Liver (tissue), 9 donors: ENCODE measurements around the gene DYNLT1. TPM values are rescaled to one million over a fixed set of nuclear protein-coding genes. Genes with fewer than 3 reads are reported as not detected.
A peak's percentile ranks its signal among the peaks of the same experiment; 100 is the strongest.

ENCODE experiments used
- DNase-seq: peaks from one replicate; pipeline ENCODE4 v3.0.0-alpha.2; 2017; ENCODE audit warnings: low spot score
- H3K27ac ChIP-seq, 2 donors: one replicate each; pipeline ENCODE4 v1.7.0; 2013; ENCODE audit warnings: inconsistent platforms in 2 of 2, low read length in 2 of 2, control low read depth in 1 of 2, low read depth in 1 of 2, mild to moderate bottlenecking in 1 of 2
- H3K27me3 ChIP-seq, 4 donors: one replicate each; pipeline versions ENCODE4 v1.6.1 to v1.7.0; 2013; ENCODE audit warnings: low read length in 3 of 4, inconsistent platforms in 1 of 4, mild to moderate bottlenecking in 1 of 4, moderate library complexity in 1 of 4; ENCODE audit not compliant: control insufficient read depth in 4 of 4, insufficient read depth in 4 of 4
- H3K36me3 ChIP-seq, 4 donors: one replicate each; pipeline versions ENCODE4 v1.6.1 to v1.7.0; 2013; ENCODE audit warnings: low read length in 3 of 4, mild to moderate bottlenecking in 3 of 4, low read depth in 1 of 4, moderate library complexity in 1 of 4; ENCODE audit not compliant: control insufficient read depth in 4 of 4, insufficient read depth in 3 of 4
- H3K4me1 ChIP-seq, 4 donors: one replicate each; pipeline versions ENCODE4 v1.6.1 to v1.7.0; 2013; ENCODE audit warnings: low read length in 3 of 4, mild to moderate bottlenecking in 3 of 4, moderate library complexity in 1 of 4; ENCODE audit not compliant: control insufficient read depth in 4 of 4, insufficient read depth in 4 of 4
- H3K4me3 ChIP-seq, 3 donors: one replicate each; pipeline versions ENCODE4 v1.6.1 to v1.7.0; 2013; ENCODE audit warnings: low read length in 3 of 3, control low read depth in 1 of 3, low read depth in 1 of 3, mild to moderate bottlenecking in 1 of 3
- H3K9ac ChIP-seq, 2 donors: one replicate each; pipeline ENCODE4 v1.7.0; 2013; ENCODE audit warnings: low read length in 2 of 2, mild to moderate bottlenecking in 2 of 2, moderate library complexity in 2 of 2, control low read depth in 1 of 2, low read depth in 1 of 2
- H3K9me3 ChIP-seq, 4 donors: one replicate each; pipeline versions ENCODE4 v1.6.1 to v1.7.0; 2013; ENCODE audit warnings: low read length in 3 of 4; ENCODE audit not compliant: control insufficient read depth in 4 of 4
- ATF3 ChIP-seq: IDR thresholded peaks from 2 replicates; pipeline ENCODE4 v1.6.1; 2016; ENCODE audit warnings: antibody characterized with exemption
- CTCF ChIP-seq: fragments of 150-350 bp; IDR thresholded peaks from 2 replicates; pipeline ENCODE4 v1.5.1; 2017; ENCODE audit warnings: improper control_type of control experiment, low read depth, low read length; ENCODE audit not compliant: missing input control
- EGR1 ChIP-seq, 2 donors: IDR thresholded peaks; 2 replicates each; pipeline ENCODE4 v1.6.1; 2016 to 2018; ENCODE audit warnings: antibody characterized with exemption in 2 of 2, low read depth in 2 of 2
- FOXA1 ChIP-seq: IDR thresholded peaks from 2 replicates; pipeline ENCODE4 v1.6.1; 2016; ENCODE audit warnings: antibody characterized with exemption
- FOXA2 ChIP-seq: IDR thresholded peaks from 2 replicates; pipeline ENCODE4 v1.6.1; 2016; ENCODE audit warnings: antibody characterized with exemption
- HNF4A ChIP-seq, 2 donors: conservative IDR thresholded peaks; 2 replicates each; pipeline ENCODE4 v1.6.1; 2016; ENCODE audit warnings: antibody characterized with exemption in 2 of 2, mild to moderate bottlenecking in 2 of 2
- HNF4G ChIP-seq: IDR thresholded peaks from 2 replicates; pipeline ENCODE4 v1.6.1; 2016; ENCODE audit warnings: antibody characterized with exemption
- REST ChIP-seq: IDR thresholded peaks from 2 replicates; pipeline ENCODE4 v1.6.1; 2016; ENCODE audit warnings: antibody characterized with exemption, mild to moderate bottlenecking
- RXRA ChIP-seq, 2 donors: IDR thresholded peaks; 2 replicates each; pipeline ENCODE4 v1.6.1; 2017 to 2018; ENCODE audit warnings: antibody characterized with exemption in 2 of 2, mild to moderate bottlenecking in 1 of 2
- SP1 ChIP-seq: IDR thresholded peaks from 2 replicates; pipeline ENCODE4 v1.6.1; 2018; ENCODE audit warnings: antibody characterized with exemption, mild to moderate bottlenecking
- YY1 ChIP-seq: IDR thresholded peaks from 2 replicates; pipeline ENCODE4 v1.6.1; 2016; ENCODE audit warnings: antibody characterized with exemption, mild to moderate bottlenecking
- ZBTB33 ChIP-seq: IDR thresholded peaks from 2 replicates; pipeline ENCODE4 v1.6.1; 2016; ENCODE audit warnings: antibody characterized with exemption
- WGBS: extraction: QIAGEN DNeasy Blood & Tissue Kit; methylation state at CpG from one replicate; pipeline ENCODE4 v1.1.7; 2013; 5-methylcytosine and 5-hydroxymethylcytosine counted together
- polyA plus RNA-seq, 2 donors: library from polyadenylated mRNA; stranded (reverse) in 1 of 2; unstranded in 1 of 2; fragments of 200-250 nt in 1 of 2; fragments of >200 nt in 1 of 2; fragmentation: Nextera tagmentation in 1 of 2; extraction: Ambion mirVana in 1 of 2; gene quantifications; one replicate each; pipeline versions ENCODE4 v1.2.1 to v1.2.3, GENCODE V29; 2013 to 2015
- total RNA-seq, 2 donors: library from RNA; depleted of rRNA; stranded (reverse); fragments of >200 nt; gene quantifications; one replicate each; pipeline ENCODE4 v1.2.3, GENCODE V29; 2014
- donor health status: healthy.
- donor health status: healthy.
- donor health status: healthy.
- donor health status: healthy.
- donor health status: healthy.

DYNLT1 gene
- total and polyA plus RNA-seq, 4 donors, result 17.7 to 86.9 (median 38.3) TPM

- no peak for TF ChIP-seq ATF3
Measured at GRCh38 chr6:158622545-158623190, 21.9 kb downstream of the DYNLT1 start (continued).

- no peak overlapping the region for H3K4me3 ChIP-seq
- peak; percentile 33 for DNase-seq
- H3K36me3 ChIP-seq, result peaks cover 0 to 13% (median 11%) of the 10 kb centered on the region in 4 donors
- no peaks in the 10 kb centered on the region for H3K4me1 ChIP-seq
- H3K9ac ChIP-seq, result no peak overlapping the region
- TF ChIP-seq HNF4G (no peak), FOXA2 (no peak), ZBTB33 (no peak), REST (no peak), RXRA (IDR thresholded peaks at IDR 0.05) (no peak), FOXA1 (no peak), CTCF (no peak), EGR1 (IDR thresholded peaks at IDR 0.05; ENCODE audit: low read depth in 2 of 2) (no peak), YY1 (no peak), SP1 (no peak), HNF4A (conservative IDR thresholded peaks at IDR 0.05) (no peak)
- H3K27me3 ChIP-seq, result no peaks in the 10 kb centered on the region
- H3K27ac ChIP-seq, result no peak overlapping the region
- no peaks in the 10 kb centered on the region for H3K9me3 ChIP-seq
- WGBS, result 91% methylated on average over 25 of the region's 25 CpGs
Measured at GRCh38 chr6:158621694-158622544, 22.6 kb downstream of the DYNLT1 start.
